ENCODE measurements around the gene SLC49A3.

DNA sequence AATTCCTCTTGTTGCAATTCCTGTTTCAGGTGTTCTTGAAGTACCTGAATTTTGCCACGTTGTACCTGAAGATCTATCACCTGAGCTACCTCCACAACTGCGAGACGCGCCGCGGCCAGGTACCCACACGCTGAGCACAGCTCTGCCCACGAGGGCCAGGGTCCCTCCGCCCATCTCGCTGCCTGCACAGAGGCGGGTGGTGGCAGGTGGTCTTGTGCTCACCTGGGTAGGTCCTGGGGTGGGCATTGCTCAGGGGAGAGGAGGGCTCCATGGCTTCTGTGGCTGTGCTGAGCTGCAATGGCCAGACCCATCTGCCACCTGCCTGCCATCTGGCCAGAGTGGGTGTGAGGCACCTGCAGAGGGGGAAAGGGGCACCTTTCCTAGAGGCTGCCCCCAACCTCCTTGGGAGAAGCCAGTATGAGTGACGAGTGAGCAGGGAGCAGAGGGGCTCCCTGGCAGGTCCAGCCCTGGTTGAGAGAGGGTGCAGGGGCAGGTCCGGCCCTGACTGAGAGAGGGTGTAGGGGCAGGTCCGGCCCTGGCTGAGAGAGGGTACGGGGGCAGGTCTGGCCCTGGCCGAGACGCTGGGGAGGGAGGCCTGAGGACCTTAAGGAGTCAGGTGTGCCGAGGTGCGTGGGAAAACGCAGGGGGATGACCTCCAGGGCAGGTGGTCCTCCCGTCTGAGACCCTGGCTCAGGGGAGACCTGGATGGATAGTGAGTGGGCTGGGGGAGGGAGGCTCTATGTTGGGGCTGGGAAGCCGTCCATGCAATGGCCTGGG is 52.9 kb downstream of the SLC49A3 start:
- TF ChIP-seq POLR2A (IDR thresholded peaks at IDR 0.05; ENCODE audit: low read length) (no peak), GATA1 (IDR thresholded peaks at IDR 0.05; ENCODE audit: low read depth, low read length) (no peak)

Data from erythroblast (primary cell).